Osteocyte (in vitro differentiated cells): ENCODE results near the gene CD44. TPM values are rescaled to one million over a fixed set of nuclear protein-coding genes. Genes with fewer than 3 reads are reported as not detected.

Source experiments
- DNase-seq: peaks from one replicate; pipeline ENCODE4 v3.0.0; 2021; ENCODE audit warnings: mixed read lengths; ENCODE audit not compliant: unreplicated experiment; ENCODE audit errors: extremely low spot score
- H3K27ac Mint-ChIP-seq: one replicate; pipeline ENCODE4 v1.8.0; 2021; ENCODE audit warnings: mild to moderate bottlenecking, mixed read lengths; ENCODE audit not compliant: unreplicated experiment
- H3K27me3 Mint-ChIP-seq: one replicate; pipeline ENCODE4 v1.8.0; 2021; ENCODE audit warnings: mixed read lengths; ENCODE audit not compliant: unreplicated experiment
- H3K36me3 Mint-ChIP-seq: one replicate; pipeline ENCODE4 v1.8.0; 2021; ENCODE audit warnings: mixed read lengths; ENCODE audit not compliant: unreplicated experiment
- H3K4me1 Mint-ChIP-seq: one replicate; pipeline ENCODE4 v1.8.0; 2021; ENCODE audit warnings: mixed read lengths; ENCODE audit not compliant: unreplicated experiment
- H3K4me3 Mint-ChIP-seq: one replicate; pipeline ENCODE4 v1.8.0; 2021; ENCODE audit warnings: mild to moderate bottlenecking, moderate library complexity, mixed read lengths; ENCODE audit not compliant: unreplicated experiment
- H3K9me3 Mint-ChIP-seq: one replicate; pipeline ENCODE4 v1.8.0; 2021; ENCODE audit warnings: mixed read lengths; ENCODE audit not compliant: unreplicated experiment
- CTCF ChIP-seq: fragments of 200-600 bp; sonication (generic); IDR thresholded peaks from 2 replicates; pipeline ENCODE4 v1.5.0; 2021; ENCODE audit warnings: antibody characterized with exemption, mild to moderate bottlenecking, moderate library complexity
- total RNA-seq: library from RNA; stranded (reverse); gene quantifications from 2 replicates; pipeline ENCODE4 v1.2.1, GENCODE V29; 2021

CD44 gene
- total RNA-seq, 1 donor from 2014 or later: 283 TPM

GRCh38 chr11:35133656-35134055 lies 5.3 kb upstream of the CD44 start:
- Mint-ChIP-seq H3K4me1 (peaks cover 13% of the 10 kb centered on the region), H3K27me3 (peaks cover 2% of the 10 kb centered on the region), H3K4me3 (no peak overlapping the region), H3K36me3 (no peaks in the 10 kb centered on the region), H3K9me3 (no peaks in the 10 kb centered on the region), H3K27ac (no peak overlapping the region)
- DNase-seq: no peak
- TF ChIP-seq CTCF: no peak

GRCh38 chr11:35134403-35135148 lies 4.4 kb upstream of the CD44 start:
- Mint-ChIP-seq H3K4me1 (peaks cover 15% of the 10 kb centered on the region), H3K36me3 (no peaks in the 10 kb centered on the region), H3K9me3 (no peaks in the 10 kb centered on the region), H3K4me3 (no peak overlapping the region), H3K27ac (no peak overlapping the region), H3K27me3 (peaks cover 2% of the 10 kb centered on the region)
- no peak for TF ChIP-seq CTCF
- DNase-seq: no peak

- Mint-ChIP-seq H3K36me3 (no peaks in the 10 kb centered on the region), H3K27me3 (peaks cover 2% of the 10 kb centered on the region), H3K27ac (no peak overlapping the region), H3K4me3 (no peak overlapping the region), H3K9me3 (no peaks in the 10 kb centered on the region), H3K4me1 (peaks cover 19% of the 10 kb centered on the region)
- no peak for DNase-seq
- TF ChIP-seq CTCF: no peak
Observed at GRCh38 chr11:35135222-35135621, 3.7 kb upstream of the CD44 start.

- no peak overlapping the region for H3K27ac Mint-ChIP-seq
- peaks cover 30% of the 10 kb centered on the region for H3K4me1 Mint-ChIP-seq
- TF ChIP-seq CTCF: no peak
- peaks cover under 1% of the 10 kb centered on the region for H3K27me3 Mint-ChIP-seq
- H3K4me3 Mint-ChIP-seq: no peak overlapping the region
- no peaks in the 10 kb centered on the region for H3K9me3 Mint-ChIP-seq
- DNase-seq: no peak
- H3K36me3 Mint-ChIP-seq: no peaks in the 10 kb centered on the region
Observed at GRCh38 chr11:35136311-35136710, 2.7 kb upstream of the CD44 start.

GRCh38 chr11:35138058-35138457 lies 913 bp upstream of the CD44 start:
- H3K9me3 Mint-ChIP-seq: no peaks in the 10 kb centered on the region
- no peak for DNase-seq
- no peaks in the 10 kb centered on the region for H3K27me3 Mint-ChIP-seq
- H3K36me3 Mint-ChIP-seq: no peaks in the 10 kb centered on the region
- peak overlapping the region; percentile 98 for H3K4me3 Mint-ChIP-seq
- peak overlapping the region; percentile 98 for H3K27ac Mint-ChIP-seq
- H3K4me1 Mint-ChIP-seq: peaks cover 45% of the 10 kb centered on the region
- no peak for TF ChIP-seq CTCF
